SK-N-SH treated with all-trans-retinoic acid at 6 μM for 48 hours (cell line): Measurements from ENCODE around the gene CTNS.
A peak's percentile ranks its signal among the peaks of the same experiment; 100 is the strongest.

Experiments used
- ATAC-seq: fragments of 200-7000 bp; cut with Tn5 transposase; 3 replicates; pipeline ENCODE4 v1.9.1; 2020; ENCODE audit warnings: mild to moderate bottlenecking, moderate library complexity
- ARNTL ChIP-seq: fragments of 450-650 bp; formaldehyde crosslinking; IDR thresholded peaks from 2 replicates; pipeline ENCODE4 v1.5.0; 2020; ENCODE audit warnings: low read depth, mild to moderate bottlenecking, moderate library complexity, borderline replicate concordance
- BACH2 ChIP-seq: fragments of 250-450 bp; sonication (Bioruptor Pico); IDR thresholded peaks from 2 replicates; pipeline ENCODE4 v1.9.0; 2021; ENCODE audit warnings: mild to moderate bottlenecking, borderline replicate concordance
- CSDC2 ChIP-seq: fragments of 250-450 bp; sonication (Bioruptor Pico); IDR thresholded peaks from 2 replicates; pipeline ENCODE4 v1.5.0; 2020; ENCODE audit warnings: mild to moderate bottlenecking, moderate library complexity
- ESRRG ChIP-seq: fragments of 250-450 bp; sonication (Bioruptor Pico); IDR thresholded peaks from 2 replicates; pipeline ENCODE4 v1.6.1; 2021; ENCODE audit warnings: mild to moderate bottlenecking
- GLIS3 ChIP-seq: fragments of 250-450 bp; sonication (Bioruptor Pico); IDR thresholded peaks from 2 replicates; pipeline ENCODE4 v1.5.0; 2020; ENCODE audit warnings: mild to moderate bottlenecking, moderate library complexity
- ISL1 ChIP-seq: fragments of 250-450 bp; sonication (Bioruptor Pico); IDR thresholded peaks from 2 replicates; pipeline ENCODE4 v2.1.2; 2022; ENCODE audit warnings: mild to moderate bottlenecking, moderate library complexity
- OSR1 ChIP-seq: fragments of 250-450 bp; sonication (Bioruptor Pico); IDR thresholded peaks from 2 replicates; pipeline ENCODE4 v1.8.0; 2022; ENCODE audit warnings: moderate library complexity, mild to moderate bottlenecking, inconsistent platforms
- PPARA ChIP-seq: fragments of 250-450 bp; sonication (Bioruptor Pico); IDR thresholded peaks from 2 replicates; pipeline ENCODE4 v1.5.0; 2020; ENCODE audit warnings: mild to moderate bottlenecking, borderline replicate concordance
- RARB ChIP-seq: fragments of 250-450 bp; sonication (Bioruptor Pico); IDR thresholded peaks from 2 replicates; pipeline ENCODE4 v1.8.0; 2021; ENCODE audit warnings: mild to moderate bottlenecking, moderate library complexity
- SNAI2 ChIP-seq: fragments of 250-450 bp; sonication (Bioruptor Pico); IDR thresholded peaks from 2 replicates; pipeline ENCODE4 v1.5.0; 2020; ENCODE audit warnings: mild to moderate bottlenecking, moderate library complexity
- TCF4 ChIP-seq: fragments of 250-450 bp; sonication (Bioruptor Pico); IDR thresholded peaks from 2 replicates; pipeline ENCODE4 v1.8.0; 2021; ENCODE audit warnings: mild to moderate bottlenecking, moderate library complexity, borderline replicate concordance
- TOX ChIP-seq: fragments of 250-450 bp; sonication (Bioruptor Pico); IDR thresholded peaks from 2 replicates; pipeline ENCODE4 v1.8.0; 2021; ENCODE audit warnings: mild to moderate bottlenecking, moderate library complexity, borderline replicate concordance
- ZC3H10 ChIP-seq: fragments of 250-450 bp; sonication (Bioruptor Pico); IDR thresholded peaks from 2 replicates; pipeline ENCODE4 v1.5.1; 2021; ENCODE audit warnings: mild to moderate bottlenecking, moderate library complexity
- ZFP3 ChIP-seq: fragments of 250-450 bp; sonication (Bioruptor Pico); IDR thresholded peaks from 2 replicates; pipeline ENCODE4 v1.5.0; 2020; ENCODE audit warnings: mild to moderate bottlenecking, moderate library complexity
- ZNF565 ChIP-seq: fragments of 450-650 bp; formaldehyde crosslinking; conservative IDR thresholded peaks from 2 replicates; pipeline ENCODE4 v1.5.0; 2020; ENCODE audit warnings: low read depth, mild to moderate bottlenecking, moderate library complexity
- ZNF70 ChIP-seq: fragments of 450-650 bp; formaldehyde crosslinking; IDR thresholded peaks from 2 replicates; pipeline ENCODE4 v1.5.0; 2020; ENCODE audit warnings: mild to moderate bottlenecking, moderate library complexity
- ZNF8 ChIP-seq: fragments of 450-650 bp; formaldehyde crosslinking; IDR thresholded peaks from 2 replicates; pipeline ENCODE4 v1.5.0; 2020; ENCODE audit warnings: mild to moderate bottlenecking, moderate library complexity
- TF ChIP-seq, protein P1 (sequence below): fragments of 250-450 bp; sonication (Bioruptor Pico); IDR thresholded peaks from 2 replicates; pipeline ENCODE4 v1.8.0; 2021; ENCODE audit warnings: low read depth, mild to moderate bottlenecking, moderate library complexity, borderline replicate concordance
- TF ChIP-seq, protein P2 (sequence below): fragments of 250-450 bp; sonication (Bioruptor Pico); IDR thresholded peaks from 2 replicates; pipeline ENCODE4 v1.8.0; 2020; ENCODE audit warnings: mild to moderate bottlenecking, moderate library complexity, borderline replicate concordance
- TF ChIP-seq, protein P3 (sequence below): fragments of 250-450 bp; sonication (Bioruptor Pico); IDR thresholded peaks from 2 replicates; pipeline ENCODE4 v1.5.0; 2020; ENCODE audit warnings: mild to moderate bottlenecking, moderate library complexity
- TF ChIP-seq, protein P4 (sequence below): fragments of 250-450 bp; sonication (Bioruptor Pico); IDR thresholded peaks from 2 replicates; pipeline ENCODE4 v1.5.1; 2021; ENCODE audit warnings: mild to moderate bottlenecking, moderate library complexity

Gene CTNS

DNA sequence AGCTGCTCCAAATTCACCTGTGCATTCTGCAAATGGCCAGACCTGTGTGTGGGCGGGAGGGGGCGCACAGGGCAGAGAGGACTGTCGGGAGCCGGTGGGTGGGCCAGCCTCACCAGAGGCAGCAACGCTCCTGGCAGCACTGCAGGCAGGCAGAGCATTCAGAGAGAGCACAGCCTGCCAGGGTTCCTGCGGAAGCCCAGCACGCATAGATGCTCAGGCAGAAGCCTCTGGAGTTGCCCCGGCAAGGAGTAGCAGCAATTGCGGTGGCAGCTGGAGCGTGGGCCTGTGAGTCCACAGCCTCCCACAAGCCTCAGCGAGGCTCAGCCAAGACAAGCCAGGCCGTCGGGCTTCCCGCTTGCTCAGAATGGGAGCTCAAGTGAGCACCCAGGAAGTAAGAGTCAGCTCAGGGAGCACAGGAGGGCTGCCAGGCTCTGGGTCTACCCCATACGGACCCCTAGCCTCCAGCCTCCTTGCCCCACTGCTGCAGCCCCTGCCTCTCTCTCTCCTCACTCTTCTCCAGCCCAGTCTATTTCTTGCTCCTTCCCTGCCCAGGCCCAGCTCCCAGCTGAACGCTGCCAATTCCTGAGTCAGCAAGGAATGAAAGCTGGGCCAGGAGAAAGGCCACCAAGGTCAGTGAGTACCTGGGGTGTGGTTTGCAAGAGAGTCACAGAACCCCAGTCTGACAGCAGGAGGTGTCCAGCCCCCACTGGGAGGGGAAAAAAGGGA, 41.7 kb downstream of the CTNS start:
- TF ChIP-seq, protein P1, sequence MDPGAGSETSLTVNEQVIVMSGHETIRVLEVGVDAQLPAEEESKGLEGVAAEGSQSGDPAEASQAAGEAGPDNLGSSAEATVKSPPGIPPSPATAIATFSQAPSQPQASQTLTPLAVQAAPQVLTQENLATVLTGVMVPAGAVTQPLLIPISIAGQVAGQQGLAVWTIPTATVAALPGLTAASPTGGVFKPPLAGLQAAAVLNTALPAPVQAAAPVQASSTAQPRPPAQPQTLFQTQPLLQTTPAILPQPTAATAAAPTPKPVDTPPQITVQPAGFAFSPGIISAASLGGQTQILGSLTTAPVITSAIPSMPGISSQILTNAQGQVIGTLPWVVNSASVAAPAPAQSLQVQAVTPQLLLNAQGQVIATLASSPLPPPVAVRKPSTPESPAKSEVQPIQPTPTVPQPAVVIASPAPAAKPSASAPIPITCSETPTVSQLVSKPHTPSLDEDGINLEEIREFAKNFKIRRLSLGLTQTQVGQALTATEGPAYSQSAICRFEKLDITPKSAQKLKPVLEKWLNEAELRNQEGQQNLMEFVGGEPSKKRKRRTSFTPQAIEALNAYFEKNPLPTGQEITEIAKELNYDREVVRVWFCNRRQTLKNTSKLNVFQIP (CRISPR knock-in tag), result no peak
- TF ChIP-seq ZFP3, result no peak
- no peak for TF ChIP-seq GLIS3 (CRISPR knock-in tag)
- TF ChIP-seq, protein P2, sequence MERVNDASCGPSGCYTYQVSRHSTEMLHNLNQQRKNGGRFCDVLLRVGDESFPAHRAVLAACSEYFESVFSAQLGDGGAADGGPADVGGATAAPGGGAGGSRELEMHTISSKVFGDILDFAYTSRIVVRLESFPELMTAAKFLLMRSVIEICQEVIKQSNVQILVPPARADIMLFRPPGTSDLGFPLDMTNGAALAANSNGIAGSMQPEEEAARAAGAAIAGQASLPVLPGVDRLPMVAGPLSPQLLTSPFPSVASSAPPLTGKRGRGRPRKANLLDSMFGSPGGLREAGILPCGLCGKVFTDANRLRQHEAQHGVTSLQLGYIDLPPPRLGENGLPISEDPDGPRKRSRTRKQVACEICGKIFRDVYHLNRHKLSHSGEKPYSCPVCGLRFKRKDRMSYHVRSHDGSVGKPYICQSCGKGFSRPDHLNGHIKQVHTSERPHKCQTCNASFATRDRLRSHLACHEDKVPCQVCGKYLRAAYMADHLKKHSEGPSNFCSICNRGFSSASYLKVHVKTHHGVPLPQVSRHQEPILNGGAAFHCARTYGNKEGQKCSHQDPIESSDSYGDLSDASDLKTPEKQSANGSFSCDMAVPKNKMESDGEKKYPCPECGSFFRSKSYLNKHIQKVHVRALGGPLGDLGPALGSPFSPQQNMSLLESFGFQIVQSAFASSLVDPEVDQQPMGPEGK, result no peak
- no peak for TF ChIP-seq TCF4 (CRISPR knock-in tag)
- TF ChIP-seq TOX (CRISPR knock-in tag), result no peak
- no peak for TF ChIP-seq ARNTL
- no peak for TF ChIP-seq ESRRG (CRISPR knock-in tag)
- no peak for TF ChIP-seq BACH2 (CRISPR knock-in tag)
- no peak for TF ChIP-seq ZNF565 (CRISPR knock-in tag)
- no peak for TF ChIP-seq ZNF8 (CRISPR knock-in tag)
- TF ChIP-seq ISL1 (CRISPR knock-in tag), result no peak
- TF ChIP-seq OSR1, result no peak
- TF ChIP-seq, protein P3, sequence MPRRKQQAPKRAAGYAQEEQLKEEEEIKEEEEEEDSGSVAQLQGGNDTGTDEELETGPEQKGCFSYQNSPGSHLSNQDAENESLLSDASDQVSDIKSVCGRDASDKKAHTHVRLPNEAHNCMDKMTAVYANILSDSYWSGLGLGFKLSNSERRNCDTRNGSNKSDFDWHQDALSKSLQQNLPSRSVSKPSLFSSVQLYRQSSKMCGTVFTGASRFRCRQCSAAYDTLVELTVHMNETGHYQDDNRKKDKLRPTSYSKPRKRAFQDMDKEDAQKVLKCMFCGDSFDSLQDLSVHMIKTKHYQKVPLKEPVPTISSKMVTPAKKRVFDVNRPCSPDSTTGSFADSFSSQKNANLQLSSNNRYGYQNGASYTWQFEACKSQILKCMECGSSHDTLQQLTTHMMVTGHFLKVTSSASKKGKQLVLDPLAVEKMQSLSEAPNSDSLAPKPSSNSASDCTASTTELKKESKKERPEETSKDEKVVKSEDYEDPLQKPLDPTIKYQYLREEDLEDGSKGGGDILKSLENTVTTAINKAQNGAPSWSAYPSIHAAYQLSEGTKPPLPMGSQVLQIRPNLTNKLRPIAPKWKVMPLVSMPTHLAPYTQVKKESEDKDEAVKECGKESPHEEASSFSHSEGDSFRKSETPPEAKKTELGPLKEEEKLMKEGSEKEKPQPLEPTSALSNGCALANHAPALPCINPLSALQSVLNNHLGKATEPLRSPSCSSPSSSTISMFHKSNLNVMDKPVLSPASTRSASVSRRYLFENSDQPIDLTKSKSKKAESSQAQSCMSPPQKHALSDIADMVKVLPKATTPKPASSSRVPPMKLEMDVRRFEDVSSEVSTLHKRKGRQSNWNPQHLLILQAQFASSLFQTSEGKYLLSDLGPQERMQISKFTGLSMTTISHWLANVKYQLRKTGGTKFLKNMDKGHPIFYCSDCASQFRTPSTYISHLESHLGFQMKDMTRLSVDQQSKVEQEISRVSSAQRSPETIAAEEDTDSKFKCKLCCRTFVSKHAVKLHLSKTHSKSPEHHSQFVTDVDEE, result no peak
- no peak for TF ChIP-seq ZC3H10 (CRISPR knock-in tag)
- TF ChIP-seq RARB (CRISPR knock-in tag), result no peak
- TF ChIP-seq ZNF70 (CRISPR knock-in tag), result no peak
- no peak for TF ChIP-seq CSDC2 (CRISPR knock-in tag)
- TF ChIP-seq SNAI2 (CRISPR knock-in tag), result no peak
- ATAC-seq, result peak; percentile 42

DNA sequence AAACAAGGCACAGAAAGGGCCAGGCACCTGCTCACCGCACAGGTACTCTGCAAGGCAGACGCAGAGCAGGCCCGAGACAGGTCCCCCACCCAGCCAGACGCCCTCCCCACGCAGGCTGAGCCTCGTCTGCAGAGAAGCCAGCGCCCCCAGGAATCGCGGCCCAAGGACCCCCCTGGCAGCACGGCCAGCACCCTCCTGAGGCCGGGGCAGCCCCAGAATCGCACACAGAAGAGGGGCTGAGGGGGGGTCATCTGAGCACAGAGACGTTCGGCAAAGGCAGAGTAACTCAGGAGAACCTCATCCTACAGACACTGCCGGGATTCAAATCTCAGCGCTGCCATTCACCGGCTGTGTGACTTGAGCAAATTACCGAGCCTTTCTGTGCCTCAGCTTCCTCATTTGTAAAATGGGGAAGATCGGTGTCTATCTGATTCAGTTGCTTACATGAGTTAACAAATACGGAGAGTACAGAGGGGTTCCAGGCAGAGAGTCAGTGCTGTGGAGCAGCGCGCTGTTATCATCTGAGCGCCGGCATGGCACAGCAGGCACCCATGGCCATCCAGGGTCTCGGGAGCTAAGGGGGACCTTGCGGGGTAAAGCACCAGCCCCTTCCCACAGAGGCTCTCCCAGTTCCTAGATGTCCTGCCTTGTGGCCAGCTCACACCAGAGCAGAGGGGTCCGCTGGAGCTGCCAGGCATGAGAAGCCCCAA, 42.4 kb downstream of the CTNS start:
- TF ChIP-seq ZFP3, result no peak
- no peak for TF ChIP-seq TCF4 (CRISPR knock-in tag)
- no peak for TF ChIP-seq PPARA (CRISPR knock-in tag)
- no peak for TF ChIP-seq ZNF565 (CRISPR knock-in tag)
- TF ChIP-seq, protein P4, sequence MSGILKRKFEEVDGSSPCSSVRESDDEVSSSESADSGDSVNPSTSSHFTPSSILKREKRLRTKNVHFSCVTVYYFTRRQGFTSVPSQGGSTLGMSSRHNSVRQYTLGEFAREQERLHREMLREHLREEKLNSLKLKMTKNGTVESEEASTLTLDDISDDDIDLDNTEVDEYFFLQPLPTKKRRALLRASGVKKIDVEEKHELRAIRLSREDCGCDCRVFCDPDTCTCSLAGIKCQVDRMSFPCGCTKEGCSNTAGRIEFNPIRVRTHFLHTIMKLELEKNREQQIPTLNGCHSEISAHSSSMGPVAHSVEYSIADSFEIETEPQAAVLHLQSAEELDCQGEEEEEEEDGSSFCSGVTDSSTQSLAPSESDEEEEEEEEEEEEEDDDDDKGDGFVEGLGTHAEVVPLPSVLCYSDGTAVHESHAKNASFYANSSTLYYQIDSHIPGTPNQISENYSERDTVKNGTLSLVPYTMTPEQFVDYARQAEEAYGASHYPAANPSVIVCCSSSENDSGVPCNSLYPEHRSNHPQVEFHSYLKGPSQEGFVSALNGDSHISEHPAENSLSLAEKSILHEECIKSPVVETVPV (CRISPR knock-in tag), result no peak
- ATAC-seq, result no peak

DNA sequence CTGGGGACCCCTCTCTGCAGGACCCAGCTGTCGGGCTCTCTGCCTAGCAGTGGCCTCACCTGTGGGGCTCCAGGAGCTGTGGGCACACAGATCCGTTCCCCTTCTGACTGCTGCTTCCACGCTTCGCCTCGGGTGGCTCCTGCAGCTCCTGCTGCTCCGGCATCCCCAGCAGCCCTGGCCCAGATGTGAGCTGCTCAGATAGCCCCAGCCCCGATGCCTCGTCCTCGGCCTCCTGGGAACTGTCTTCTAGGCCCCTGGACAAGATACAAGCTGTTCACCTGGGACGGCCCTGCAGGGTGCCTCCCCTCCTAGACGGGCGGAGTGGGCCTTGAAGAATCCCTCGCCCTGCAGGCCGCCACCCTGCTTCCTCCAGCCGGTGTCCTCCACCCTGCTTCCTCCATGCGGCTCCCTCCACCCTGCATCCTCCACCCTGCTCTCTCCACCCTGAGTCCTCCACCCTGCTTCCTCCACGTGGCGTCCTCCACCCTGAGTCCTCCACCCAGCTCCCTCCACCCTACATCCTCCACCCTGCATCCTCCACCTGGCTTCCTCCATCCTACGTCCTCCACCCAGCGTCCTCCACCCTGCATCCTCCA, 43.1 kb downstream of the CTNS start:
- TF ChIP-seq TOX (CRISPR knock-in tag), result no peak
- TF ChIP-seq, protein P3, result no peak
- ATAC-seq, result no peak
